Right lobe of liver (tissue), 6 donors: ENCODE data around the gene RAB11B. TPM values are rescaled to one million over a fixed set of nuclear protein-coding genes. Genes with fewer than 3 reads are reported as not detected.
A peak's percentile ranks its signal among the peaks of the same experiment; 100 is the strongest.

ENCODE experiments used
- ATAC-seq, 4 donors: fragments of 200-7000 bp; cut with Tn5 transposase; one replicate each; pipeline ENCODE4 v1.9.1; 2020; ENCODE audit warnings: mild to moderate bottlenecking in 4 of 4, moderate library complexity in 4 of 4
- DNase-seq, 3 donors: peaks; one replicate each; pipeline ENCODE4 v3.0.0-alpha.2; 2020
- H3K27ac ChIP-seq, 3 donors: fragments of 200-600 bp; one replicate each; pipeline ENCODE4 v1.8.0; 2022
- H3K27me3 ChIP-seq, 2 donors: fragments of 200-600 bp; one replicate each; pipeline ENCODE4 v1.8.0; 2022
- H3K36me3 ChIP-seq, 4 donors: fragments of 200-600 bp; sonication (generic) in 1 of 4; one replicate each; pipeline versions ENCODE4 v1.5.1 to v1.8.0; 2017 to 2022; ENCODE audit warnings: control low read depth in 1 of 4
- H3K4me1 ChIP-seq, 4 donors: fragments of 200-600 bp; sonication (generic) in 1 of 4; one replicate each; pipeline versions ENCODE4 v1.5.1 to v1.8.0; 2017 to 2022; ENCODE audit warnings: control low read depth in 1 of 4
- H3K4me3 ChIP-seq, 3 donors: fragments of 200-600 bp; one replicate each; pipeline ENCODE4 v1.8.0; 2022
- H3K9me3 ChIP-seq, 4 donors: fragments of 200-600 bp; sonication (generic) in 1 of 4; one replicate each; pipeline versions ENCODE4 v1.5.1 to v1.8.0; 2017 to 2022; ENCODE audit warnings: control low read depth in 1 of 4
- POLR2A ChIP-seq: fragments of 450-650 bp; IDR thresholded peaks from one replicate; pipeline ENCODE4 v1.6.1; 2017; ENCODE audit warnings: antibody characterized with exemption, mild to moderate bottlenecking
- WGBS: methylation state at CpG from one replicate; pipeline ENCODE4 v1.1.6; 2018; ENCODE audit warnings: low coverage, low lambda C conversion rate; ENCODE audit not compliant: insufficient coverage; ENCODE audit errors: missing lambda C conversion rate; 5-methylcytosine and 5-hydroxymethylcytosine counted together
- intact Hi-C, 2 donors: fragments of 100-400 bp; cut with DNase I; formaldehyde crosslinking; loops; one replicate each; pipeline versions ENCODE4 v1.11.2 to v1.14.1; 2022
- total RNA-seq, 6 experiments: library from RNA; depleted of rRNA in 2 of 6; stranded (reverse); fragments of >200 nt in 2 of 6; fragmentation: NEBNext Ultra II Directional in 3 of 6; extraction: Animal tissue kit (Norgen Biotek cat#: 25700) in 3 of 6; gene quantifications; one replicate each; pipeline versions ENCODE4 v1.1.0 to v1.2.4, GENCODE V29; 2016 to 2023
- TF ChIP-seq, protein P1 (sequence below), 4 donors: fragments of 200-600 bp in 3 of 4; fragments of 450-650 bp in 1 of 4; IDR thresholded peaks; one replicate each; pipeline versions ENCODE4 v1.5.1 to v1.8.0; 2016 to 2022; ENCODE audit warnings: antibody characterized with exemption in 4 of 4, mild to moderate bottlenecking in 2 of 4
- donor health status: DM: no; HTN: yes; CAD: no.
- donor health status: DM: no; HTN: no; CAD: no.
- donor health status: DM: no; HTN: no; CAD: no.
- donor health status: DM: no; HTN: yes; CAD: no.
- donor health status: DM: no; HTN: yes; CAD: no.

Gene RAB11B
- total RNA-seq, 6 experiments from 2014 or later: 27.2 to 58.0 (median 54.2) TPM

DNA sequence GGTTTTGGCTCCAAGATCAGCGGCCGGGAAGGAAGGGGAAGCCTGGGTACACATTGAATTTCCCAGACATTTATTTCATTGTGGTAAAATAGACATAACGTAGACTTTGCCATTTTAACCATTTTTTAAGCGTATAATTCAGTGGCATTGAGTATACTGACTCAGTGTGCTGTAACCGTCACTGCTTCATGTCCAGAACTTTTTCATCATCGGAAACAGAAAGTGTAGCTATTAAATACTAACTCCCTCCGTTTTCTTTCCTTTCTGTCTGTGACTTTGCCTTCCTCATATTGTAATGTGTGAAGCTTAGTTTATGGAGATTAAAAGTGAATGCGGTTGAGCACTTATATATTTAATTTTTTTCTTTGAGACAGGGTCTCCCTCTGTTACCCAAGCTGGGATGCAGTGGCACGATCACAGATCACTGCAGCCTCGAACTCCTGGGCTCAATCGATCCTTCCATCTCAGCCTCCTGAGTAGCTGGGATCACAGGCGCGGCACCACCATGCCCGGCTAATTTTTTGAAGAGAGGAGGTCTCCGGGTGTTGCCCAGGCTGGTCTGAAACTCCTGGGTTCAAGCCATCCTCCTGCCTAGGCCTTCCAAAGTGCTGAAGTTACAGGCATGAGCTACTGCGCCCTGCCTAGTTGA, 56.0 kb downstream of the RAB11B start:
- no peaks in the 10 kb centered on the region for H3K9me3 ChIP-seq
- no peaks in the 10 kb centered on the region for H3K27me3 ChIP-seq
- WGBS: 16% methylated on average over 16 of the region's 16 CpGs
- peaks cover 0 to 10% (median 2%) of the 10 kb centered on the region in 4 donors for H3K36me3 ChIP-seq
- intact Hi-C loops: no loop called here
- ATAC-seq (no peak), DNase-seq (no peak)
- H3K4me1 ChIP-seq: peaks cover 0 to 49% (median 19%) of the 10 kb centered on the region in 4 donors
- TF ChIP-seq, protein P1, sequence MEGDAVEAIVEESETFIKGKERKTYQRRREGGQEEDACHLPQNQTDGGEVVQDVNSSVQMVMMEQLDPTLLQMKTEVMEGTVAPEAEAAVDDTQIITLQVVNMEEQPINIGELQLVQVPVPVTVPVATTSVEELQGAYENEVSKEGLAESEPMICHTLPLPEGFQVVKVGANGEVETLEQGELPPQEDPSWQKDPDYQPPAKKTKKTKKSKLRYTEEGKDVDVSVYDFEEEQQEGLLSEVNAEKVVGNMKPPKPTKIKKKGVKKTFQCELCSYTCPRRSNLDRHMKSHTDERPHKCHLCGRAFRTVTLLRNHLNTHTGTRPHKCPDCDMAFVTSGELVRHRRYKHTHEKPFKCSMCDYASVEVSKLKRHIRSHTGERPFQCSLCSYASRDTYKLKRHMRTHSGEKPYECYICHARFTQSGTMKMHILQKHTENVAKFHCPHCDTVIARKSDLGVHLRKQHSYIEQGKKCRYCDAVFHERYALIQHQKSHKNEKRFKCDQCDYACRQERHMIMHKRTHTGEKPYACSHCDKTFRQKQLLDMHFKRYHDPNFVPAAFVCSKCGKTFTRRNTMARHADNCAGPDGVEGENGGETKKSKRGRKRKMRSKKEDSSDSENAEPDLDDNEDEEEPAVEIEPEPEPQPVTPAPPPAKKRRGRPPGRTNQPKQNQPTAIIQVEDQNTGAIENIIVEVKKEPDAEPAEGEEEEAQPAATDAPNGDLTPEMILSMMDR (IDR thresholded peaks at IDR 0.05): no peak
- TF ChIP-seq POLR2A: no peak
- H3K4me3 ChIP-seq: peak overlapping the region; percentile 98 to 100 (median 99)
- peak overlapping the region in 2 of 3 donors; percentile 95 to 97 for H3K27ac ChIP-seq

DNA sequence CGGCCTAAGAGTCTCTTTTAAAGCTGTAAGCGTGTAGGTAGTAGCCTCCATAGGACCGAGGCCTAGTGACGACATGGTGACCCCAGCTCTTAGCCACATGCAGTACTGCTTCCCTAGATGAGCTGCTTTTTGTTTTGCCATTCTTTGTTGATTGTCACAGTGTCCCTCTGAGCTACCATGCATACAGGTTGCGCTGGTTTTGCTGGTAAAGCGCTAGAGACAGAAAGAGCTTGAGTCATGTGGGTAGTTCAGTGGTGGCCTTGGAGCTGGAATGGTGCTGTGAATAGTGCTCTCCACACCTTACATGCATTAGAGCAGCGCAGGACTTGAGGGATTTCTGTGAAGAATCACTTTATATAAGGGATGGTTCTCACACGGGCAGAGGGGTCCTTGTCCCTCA, 59.7 kb downstream of the RAB11B start:
- Histone ChIP-seq H3K4me3 (no peak overlapping the region), H3K27me3 (no peaks in the 10 kb centered on the region), H3K4me1 (peaks cover 5 to 78% (median 33%) of the 10 kb centered on the region in 4 donors), H3K36me3 (peaks cover 0 to 10% (median 2%) of the 10 kb centered on the region in 4 donors), H3K27ac (no peak overlapping the region), H3K9me3 (no peaks in the 10 kb centered on the region)
- TF ChIP-seq, protein P1 (IDR thresholded peaks at IDR 0.05): no peak
- no peak for TF ChIP-seq POLR2A
- WGBS: 72% methylated on average over 4 of the region's 8 CpGs
- ATAC-seq: no peak
- DNase-seq: no peak
- intact Hi-C loops: no loop called here

DNA sequence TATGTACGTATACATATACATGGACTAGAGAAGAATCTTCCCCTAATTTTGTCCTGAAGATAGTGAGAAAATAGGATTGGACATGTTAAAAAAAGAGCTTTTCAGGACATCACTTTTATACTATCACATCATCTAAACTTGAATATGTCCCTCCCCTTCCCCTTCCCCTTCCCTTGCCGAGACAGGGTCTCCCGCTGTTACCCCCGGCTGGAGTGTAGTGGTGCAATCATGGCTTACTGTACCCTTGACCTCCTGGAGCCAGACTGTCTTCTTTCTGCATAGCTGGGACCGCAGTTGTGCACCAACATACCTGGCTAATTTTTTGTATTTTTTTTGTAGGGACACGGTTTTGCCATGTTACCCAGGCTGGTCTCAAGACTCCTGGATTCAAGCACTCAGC, 61.2 kb downstream of the RAB11B start:
- WGBS: 29% methylated on average over 6 of the region's 6 CpGs
- ATAC-seq (peak; percentile 33 to 55 (median 52)), DNase-seq (no peak)
- H3K36me3 ChIP-seq: peaks cover 0 to 22% (median 8%) of the 10 kb centered on the region in 4 donors
- intact Hi-C loops: no loop called here
- TF ChIP-seq, protein P1 (IDR thresholded peaks at IDR 0.05): no peak
- TF ChIP-seq POLR2A: no peak
- no peaks in the 10 kb centered on the region for H3K27me3 ChIP-seq
- H3K4me3 ChIP-seq: no peak overlapping the region
- H3K9me3 ChIP-seq: no peaks in the 10 kb centered on the region
- peaks cover 5 to 73% (median 31%) of the 10 kb centered on the region in 4 donors for H3K4me1 ChIP-seq
- H3K27ac ChIP-seq: peak overlapping the region in 1 of 3 donors; percentile 6

DNA sequence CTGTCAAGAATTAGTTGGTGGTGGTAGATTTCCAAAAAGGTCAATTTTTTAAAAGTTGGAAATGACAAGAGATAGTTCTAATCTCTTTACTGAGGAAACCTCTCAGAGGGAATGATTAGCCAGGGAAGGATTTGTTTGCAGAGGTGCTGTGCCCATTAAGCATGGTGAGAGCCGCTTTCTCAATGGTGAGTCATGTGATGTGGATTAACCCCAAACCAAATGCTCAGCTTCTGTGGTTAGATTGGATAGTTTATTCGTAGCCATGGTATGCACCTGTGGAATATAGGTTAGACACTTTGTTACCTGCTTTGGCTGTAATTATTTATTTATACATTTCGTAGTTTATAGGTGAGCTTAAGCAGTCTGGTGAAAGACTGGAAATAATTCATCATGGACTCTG, 61.7 kb downstream of the RAB11B start:
- Histone ChIP-seq H3K4me3 (no peak overlapping the region), H3K27me3 (no peaks in the 10 kb centered on the region), H3K9me3 (no peaks in the 10 kb centered on the region), H3K27ac (peak overlapping the region in 1 of 3 donors; percentile 6), H3K4me1 (peaks cover 5 to 68% (median 26%) of the 10 kb centered on the region in 4 donors), H3K36me3 (peaks cover 0 to 23% (median 8%) of the 10 kb centered on the region in 4 donors)
- ATAC-seq: peak; percentile 66 to 82 (median 74)
- no peak for DNase-seq
- no peak for TF ChIP-seq POLR2A
- TF ChIP-seq, protein P1 (IDR thresholded peaks at IDR 0.05): no peak
- intact Hi-C loops: no loop called here
- WGBS: 38% methylated on average over 3 of the region's 3 CpGs
